HG03378 (cell line): ENCODE measurements around the gene AAR2.

Source experiments
- ATAC-seq: cut with Tn5 transposase; IDR thresholded peaks from one replicate; pipeline ENCODE4 v1.9.1; 2021; ENCODE audit warnings: mild to moderate bottlenecking, moderate library complexity; ENCODE audit not compliant: unreplicated experiment

Gene AAR2

GRCh38 chr20:36217226-36217625 lies 19.1 kb upstream of the AAR2 start:
- ATAC-seq, result no peak

- ATAC-seq, result no peak
Observed at GRCh38 chr20:36218380-36219064, 17.8 kb upstream of the AAR2 start.

- no peak for ATAC-seq
Observed at GRCh38 chr20:36219671-36220220, 16.5 kb upstream of the AAR2 start.

DNA sequence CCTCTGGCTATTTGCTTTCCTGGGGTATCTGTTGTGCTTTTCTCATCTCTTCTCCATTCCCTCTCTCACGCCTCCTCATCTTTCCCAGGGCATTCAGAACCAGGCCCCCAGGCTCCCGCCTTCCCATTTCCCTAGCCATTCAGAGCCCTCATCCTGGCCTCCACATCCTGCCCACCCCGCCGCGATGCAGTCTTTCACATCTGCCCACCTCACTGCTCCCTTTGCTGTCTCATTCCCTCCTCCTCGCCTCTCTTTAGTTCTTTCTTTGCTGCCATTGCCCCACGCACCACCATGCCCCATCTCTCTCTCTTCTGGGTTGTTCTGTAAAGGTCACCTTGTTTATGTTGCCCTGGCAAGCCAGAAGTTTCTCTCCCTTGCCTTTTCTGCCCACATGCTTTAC lies 10.6 kb upstream of the AAR2 start:
- no peak for ATAC-seq

- ATAC-seq, result no peak
Observed at GRCh38 chr20:36228770-36229169, 7.5 kb upstream of the AAR2 start.

DNA sequence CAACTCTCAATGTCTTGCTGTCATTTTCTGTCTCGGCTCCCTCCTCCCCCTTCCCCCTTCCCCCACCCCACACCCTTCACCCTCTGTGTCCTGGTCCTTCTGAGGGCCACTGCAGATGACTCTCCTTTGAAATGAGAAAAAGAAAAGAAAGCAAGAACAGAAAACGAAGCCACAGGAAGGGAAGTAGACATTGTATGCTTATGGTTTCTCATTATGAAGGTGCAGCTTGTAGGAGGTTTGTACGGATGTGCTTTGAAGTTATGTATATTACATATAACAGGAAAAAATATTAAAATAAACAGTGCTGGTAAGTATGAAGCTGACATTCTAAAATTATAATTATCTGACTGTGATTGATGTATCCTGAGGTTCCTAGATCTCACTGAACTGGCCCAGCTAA lies 6.3 kb upstream of the AAR2 start:
- ATAC-seq, result no peak

GRCh38 chr20:36231331-36231730 lies 4.9 kb upstream of the AAR2 start:
- ATAC-seq, result no peak

DNA sequence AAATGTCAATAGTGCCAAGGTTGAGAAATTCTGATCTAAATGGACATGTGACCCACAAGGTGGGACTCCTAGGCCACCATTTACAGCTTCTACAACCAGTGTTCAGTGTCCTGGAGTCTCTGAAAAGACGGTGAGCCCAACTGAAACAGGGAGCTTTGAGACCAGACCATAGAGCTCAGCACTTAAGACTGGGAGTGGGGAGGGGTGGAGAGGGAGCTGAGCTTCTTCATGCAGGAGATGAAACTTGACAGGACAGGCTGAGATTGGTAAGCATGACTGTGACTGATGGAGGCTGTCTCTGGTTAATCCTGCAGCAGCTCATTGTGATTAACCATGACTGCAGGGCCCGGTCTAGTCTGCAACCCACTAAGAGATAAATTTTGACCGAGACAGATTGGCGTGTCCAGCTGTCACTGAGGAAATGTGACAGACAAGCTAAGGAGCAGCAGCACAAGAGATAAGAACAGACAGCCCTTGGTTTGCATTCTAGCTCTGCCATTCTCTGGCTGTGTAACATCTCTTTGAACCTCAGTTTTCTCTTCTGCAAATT lies 1.4 kb upstream of the AAR2 start:
- no peak for ATAC-seq

DNA sequence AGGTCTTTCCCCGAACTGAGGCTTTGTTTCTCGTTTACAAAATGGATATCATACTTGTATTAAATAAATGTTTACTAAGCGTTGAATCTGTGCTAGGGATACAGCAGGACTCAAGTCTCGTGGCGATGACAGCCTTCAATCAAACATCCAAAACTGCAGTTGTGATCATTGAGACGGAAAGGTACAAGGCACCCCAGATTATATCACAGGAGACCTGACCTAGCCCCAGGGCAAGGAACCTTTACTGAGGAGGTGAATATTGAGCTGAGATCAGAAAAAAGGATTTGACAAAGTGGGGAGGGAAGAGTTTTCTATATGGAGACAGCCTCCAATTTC lies 476 bp downstream of the AAR2 start:
- ATAC-seq, result no peak

DNA sequence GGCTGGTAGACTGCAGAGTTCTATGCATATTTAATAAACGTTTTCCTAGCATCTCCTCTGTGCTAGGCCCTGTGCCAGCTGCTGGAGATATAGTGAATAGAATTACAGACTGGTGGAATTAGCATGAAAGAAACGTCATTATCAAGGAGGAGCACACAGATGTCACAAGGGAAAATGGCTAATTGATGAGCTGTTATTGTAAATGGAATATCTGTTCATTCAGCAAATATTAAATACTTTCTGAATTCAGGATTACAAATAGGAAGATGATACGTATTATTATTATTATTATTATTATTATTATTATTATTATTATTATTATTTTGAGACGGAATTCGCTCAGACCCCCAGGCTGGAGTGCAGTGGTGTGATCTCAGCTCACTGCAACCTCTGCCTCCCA lies 1.2 kb downstream of the AAR2 start:
- no peak for ATAC-seq

DNA sequence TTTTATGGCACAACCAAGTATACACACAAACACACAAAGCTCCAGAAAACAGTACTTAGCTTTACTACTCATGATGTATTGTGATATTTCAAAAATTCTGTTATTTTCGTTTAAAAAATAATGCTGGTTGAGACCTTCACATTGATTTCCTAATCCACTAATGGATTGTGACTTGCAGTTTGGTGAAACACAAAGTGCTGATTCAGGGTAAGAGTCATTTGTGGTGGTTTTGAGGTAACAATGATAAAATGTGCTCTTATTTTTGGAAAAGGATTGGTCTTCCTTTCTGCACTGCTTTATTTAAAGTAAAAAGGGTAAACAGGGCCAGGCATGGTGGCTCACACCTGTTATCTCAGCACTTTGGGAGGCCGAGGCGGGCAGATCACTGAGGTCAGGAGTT lies 1.9 kb downstream of the AAR2 start:
- ATAC-seq, result no peak

DNA sequence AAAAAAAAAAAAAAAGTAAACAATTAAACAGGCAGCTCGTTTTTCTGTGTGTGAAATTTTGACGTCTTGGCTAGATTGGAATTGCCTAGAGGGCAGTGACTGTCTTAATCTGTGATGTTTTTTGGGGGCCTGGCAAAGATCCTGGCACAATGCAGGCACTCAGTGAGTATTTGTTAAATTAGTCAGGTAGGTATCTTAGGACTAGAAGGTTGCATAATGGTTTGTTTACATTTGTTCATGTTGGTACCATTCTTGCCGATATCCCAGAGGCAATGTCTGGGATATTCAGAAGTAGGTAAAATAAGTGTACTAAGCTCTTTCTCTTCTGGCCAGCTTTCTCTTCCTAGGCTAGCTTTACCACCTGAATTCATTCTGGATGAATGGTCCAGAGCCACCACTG lies 2.5 kb downstream of the AAR2 start:
- ATAC-seq, result no peak

GRCh38 chr20:36240076-36240475 lies 3.8 kb downstream of the AAR2 start:
- no peak for ATAC-seq

DNA sequence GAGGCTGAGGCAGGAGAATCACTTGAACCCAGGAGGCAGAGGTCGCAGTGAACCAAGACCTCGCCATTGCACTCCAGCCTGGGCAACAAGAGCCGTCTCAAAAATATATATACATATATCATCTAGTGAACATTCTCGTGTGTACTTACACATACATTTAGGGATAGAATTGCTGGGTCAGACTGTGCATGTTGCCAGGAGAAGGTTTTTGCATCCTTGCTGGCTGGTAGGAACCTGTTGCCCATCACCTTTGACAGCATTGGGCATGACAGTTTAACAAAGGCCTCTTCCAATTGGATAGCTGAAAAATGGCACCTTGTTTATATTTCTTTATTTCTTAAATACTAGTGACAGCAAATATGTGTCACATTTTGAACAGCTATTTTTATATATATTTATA lies 5.4 kb downstream of the AAR2 start:
- no peak for ATAC-seq

DNA sequence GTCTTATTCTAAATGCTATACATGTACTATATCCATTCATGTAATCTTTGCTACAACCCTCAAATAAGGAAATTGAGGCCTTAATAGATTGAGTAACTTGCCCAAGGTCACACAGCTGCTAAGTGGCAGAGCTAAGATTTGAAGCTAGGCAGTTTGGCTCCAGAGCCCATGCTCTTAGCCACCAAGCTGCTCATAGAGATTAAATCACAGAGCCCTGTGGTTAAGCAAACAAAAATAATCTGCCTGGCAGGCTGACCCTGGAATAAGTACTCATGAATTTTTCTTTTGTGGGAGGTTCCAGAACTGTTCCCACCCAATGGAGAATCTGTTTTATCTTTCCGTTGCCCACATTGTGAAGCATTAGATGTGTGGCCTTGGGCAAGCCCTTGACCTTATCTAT lies 7.4 kb downstream of the AAR2 start:
- ATAC-seq, result no peak

DNA sequence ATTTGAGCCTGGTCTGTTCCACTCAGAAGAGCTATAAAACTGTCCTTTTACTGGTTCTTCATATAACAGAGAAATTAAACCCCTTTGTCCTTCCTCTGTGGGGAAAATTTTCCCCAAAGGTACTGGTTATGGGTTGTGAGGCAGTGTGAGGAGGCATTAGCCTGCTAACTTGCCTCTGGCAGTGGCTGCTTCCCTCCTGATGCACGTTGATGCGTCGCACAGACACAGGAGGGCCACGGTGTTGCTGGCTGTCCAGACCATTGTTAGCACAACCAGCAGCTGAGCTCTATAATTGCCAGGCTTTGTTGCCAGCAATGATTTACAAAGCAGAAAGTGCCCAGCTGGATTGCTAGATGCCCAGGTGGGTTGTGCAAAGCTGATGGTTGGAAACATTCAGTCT lies 10.1 kb downstream of the AAR2 start:
- no peak for ATAC-seq

DNA sequence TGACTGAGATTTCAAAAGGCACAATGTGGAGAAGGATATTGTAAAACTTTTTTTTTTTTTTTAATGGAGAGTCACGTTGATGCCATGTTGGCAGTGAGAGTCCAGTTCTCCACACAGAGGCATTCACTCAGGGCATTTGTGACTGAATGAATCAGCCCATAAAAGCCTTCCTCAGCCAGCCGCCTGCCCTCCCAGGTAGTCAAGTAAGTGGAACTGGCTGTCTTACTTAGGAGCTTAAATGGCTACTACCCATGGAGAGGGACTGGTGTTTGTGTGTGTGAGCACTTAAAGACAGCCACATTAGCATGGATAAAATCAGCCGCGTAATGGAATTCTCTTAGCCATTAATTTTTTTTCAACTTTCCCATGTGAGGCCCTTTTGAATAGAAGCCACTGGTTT lies 12.6 kb downstream of the AAR2 start:
- ATAC-seq, result no peak

DNA sequence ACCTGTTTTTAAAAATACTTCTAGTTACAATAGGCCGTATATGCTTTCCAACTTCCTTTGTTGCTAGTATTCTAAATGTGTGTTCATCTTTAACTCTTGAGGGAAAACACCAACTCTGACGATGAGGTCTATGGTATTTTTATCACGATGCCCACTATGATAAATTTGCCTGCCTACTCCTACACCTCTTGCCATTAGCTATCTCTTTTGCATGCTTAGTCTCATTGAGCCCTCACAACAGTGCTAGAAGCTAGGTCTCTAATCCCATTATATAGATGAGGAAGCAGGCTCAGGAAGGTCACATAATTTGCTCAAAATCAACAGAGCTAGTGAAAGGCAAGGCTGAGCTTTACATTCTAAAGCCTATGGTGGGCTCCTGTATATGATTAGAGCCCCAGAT lies 13.2 kb downstream of the AAR2 start:
- ATAC-seq, result no peak

DNA sequence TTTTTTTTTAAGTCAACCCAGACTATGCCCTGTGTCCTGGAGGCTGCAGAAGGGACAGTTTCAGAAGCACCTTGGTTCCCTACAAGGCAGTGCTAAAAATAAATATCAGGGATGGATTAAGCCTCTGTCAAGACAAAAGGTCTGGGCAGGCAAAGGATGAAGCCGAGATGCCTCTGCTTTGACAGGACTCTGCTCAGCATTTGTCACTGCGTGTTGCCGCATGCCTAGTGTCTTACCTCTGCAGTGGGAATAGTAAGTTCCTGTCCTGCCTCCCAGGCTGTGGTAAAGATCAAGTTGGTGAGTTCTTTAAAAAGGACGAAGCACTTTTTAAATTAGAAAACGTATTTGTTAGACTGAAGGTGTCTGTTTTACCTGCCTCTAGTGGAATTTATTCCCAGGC lies 15.1 kb downstream of the AAR2 start:
- ATAC-seq, result no peak

DNA sequence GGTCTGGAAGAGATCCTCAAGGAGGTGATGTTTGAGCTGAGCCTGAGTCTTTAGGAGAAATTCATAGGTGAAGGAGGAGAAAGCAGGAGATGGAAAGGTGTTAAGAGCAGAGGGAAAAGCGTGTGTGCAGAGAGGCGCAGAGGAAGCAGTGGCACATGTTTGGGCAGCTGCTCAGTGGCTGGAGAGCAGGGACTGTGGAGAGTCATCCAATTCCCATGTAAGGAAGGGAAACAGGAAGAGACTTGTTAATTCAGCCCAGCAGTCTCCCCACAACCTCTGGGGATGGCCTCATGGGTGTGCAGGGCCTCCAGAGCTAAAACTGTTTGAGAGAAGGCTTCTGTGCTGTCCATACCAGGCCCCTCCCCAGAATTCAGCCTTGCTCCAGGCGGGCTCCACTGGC lies 16.2 kb downstream of the AAR2 start:
- ATAC-seq, result no peak

- ATAC-seq, result no peak
Observed at GRCh38 chr20:36253036-36253435, 16.8 kb downstream of the AAR2 start.

- ATAC-seq, result no peak
Observed at GRCh38 chr20:36254076-36254475, 17.8 kb downstream of the AAR2 start.

- ATAC-seq, result no peak
Observed at GRCh38 chr20:36255445-36255844, 19.2 kb downstream of the AAR2 start.
